HL-60 (cell line): ENCODE data around the gene REEP5.
"Not testable (repeated sequence)": the region's sequence is repeated elsewhere in the genome, so short reads cannot be mapped to it uniquely, and the experiment has no call there.

Experiments
- DNase-seq, 2 experiments: peaks; one replicate each; pipeline ENCODE4 v3.0.0-alpha.2; 2010 to 2020; ENCODE audit warnings: low read depth in 1 of 2, low spot score in 1 of 2
- H3K27ac ChIP-seq: fragments of 250-450 bp; sonication (Bioruptor Pico); replicated peaks from 2 replicates; pipeline ENCODE4 v1.5.1; 2020; ENCODE audit warnings: mild to moderate bottlenecking, moderate library complexity
- H3K27me3 ChIP-seq: fragments of 250-450 bp; sonication (Bioruptor Pico); 2 replicates; pipeline ENCODE4 v1.5.1; 2021; ENCODE audit warnings: mild to moderate bottlenecking, moderate library complexity; ENCODE audit not compliant: insufficient read depth, poor library complexity, severe bottlenecking
- H3K4me3 ChIP-seq: replicated peaks from 2 replicates; pipeline ENCODE4 v1.5.1; 2011; ENCODE audit warnings: mild to moderate bottlenecking, control low read depth, low read length; ENCODE audit not compliant: insufficient read depth
- CTCF ChIP-seq: IDR thresholded peaks from one replicate; pipeline ENCODE4 v1.5.1; 2011; ENCODE audit warnings: low read length, control low read depth, inconsistent platforms; ENCODE audit not compliant: insufficient read depth
- GABPA ChIP-seq: IDR thresholded peaks from 2 replicates; pipeline ENCODE4 v1.6.1; 2012; ENCODE audit warnings: low read depth
- POLR2AphosphoS5 ChIP-seq: IDR thresholded peaks from 2 replicates; pipeline ENCODE4 v1.6.1; 2012; ENCODE audit warnings: low read depth
- REST ChIP-seq: IDR thresholded peaks from 2 replicates; pipeline ENCODE4 v1.6.1; 2012; ENCODE audit warnings: low read depth; ENCODE audit not compliant: insufficient replicate concordance
- SPI1 ChIP-seq: IDR thresholded peaks from 2 replicates; pipeline ENCODE4 v1.6.1; 2012; ENCODE audit warnings: low read depth, mild to moderate bottlenecking, borderline replicate concordance

REEP5 gene

GRCh38 chr5:112967520-112968083, 45.6 kb upstream of the REEP5 start:
- H3K27me3 ChIP-seq: no peaks in the 10 kb centered on the region
- TF ChIP-seq CTCF: no peak
- TF ChIP-seq REST: no peak
- TF ChIP-seq POLR2AphosphoS5: no peak
- TF ChIP-seq SPI1: no peak
- no peak for TF ChIP-seq GABPA
- DNase-seq: no peak
- no peak overlapping the region for H3K4me3 ChIP-seq
- no peak overlapping the region for H3K27ac ChIP-seq

- no peak for DNase-seq
- no peak overlapping the region for H3K4me3 ChIP-seq
- no peak for TF ChIP-seq GABPA
- no peak overlapping the region for H3K27ac ChIP-seq
- H3K27me3 ChIP-seq: no peaks in the 10 kb centered on the region
Observed at GRCh38 chr5:112965733-112966306, 43.8 kb upstream of the REEP5 start.

GRCh38 chr5:112963374-112963733, 41.3 kb upstream of the REEP5 start:
- H3K4me3 ChIP-seq, H3K27me3 ChIP-seq, H3K27ac ChIP-seq, DNase-seq: not testable (repeated sequence)

GRCh38 chr5:112960863-112961504, 39.0 kb upstream of the REEP5 start:
- no peak for DNase-seq
- H3K27ac ChIP-seq: no peak overlapping the region
- H3K4me3 ChIP-seq: no peak overlapping the region
- TF ChIP-seq CTCF (no peak), GABPA (no peak), SPI1 (peak; percentile 22; the same call in 1 of the 2 replicates)
- no peaks in the 10 kb centered on the region for H3K27me3 ChIP-seq

GRCh38 chr5:112960315-112960714, 38.3 kb upstream of the REEP5 start:
- no peak overlapping the region for H3K4me3 ChIP-seq
- H3K27me3 ChIP-seq: no peaks in the 10 kb centered on the region
- no peak overlapping the region for H3K27ac ChIP-seq
- no peak for TF ChIP-seq SPI1
- TF ChIP-seq CTCF: no peak
- no peak for TF ChIP-seq POLR2AphosphoS5
- TF ChIP-seq GABPA: no peak
- no peak for TF ChIP-seq REST
- no peak for DNase-seq

GRCh38 chr5:112959872-112960271, 37.8 kb upstream of the REEP5 start:
- H3K4me3 ChIP-seq, H3K27ac ChIP-seq, H3K27me3 ChIP-seq, DNase-seq: not testable (repeated sequence)
